Measurements from ENCODE around the gene STARD5. TPM values are rescaled to one million over a fixed set of nuclear protein-coding genes. Genes with fewer than 3 reads are reported as not detected.

Gene STARD5
- total and polyA plus RNA-seq, 2 experiments from 2014 or later, result 3.8 to 10.1 TPM

GRCh38 chr15:81309647-81310450 is 14.1 kb downstream of the STARD5 start:
- Histone ChIP-seq H3K36me3 (ENCODE audit: insufficient read depth) (no peaks in the 10 kb centered on the region), H3K4me2 (no peak overlapping the region), H3K27ac (ENCODE audit: low read depth) (no peak overlapping the region), H4K20me1 (replicated peaks; ENCODE audit: insufficient read depth) (no peaks in the 10 kb centered on the region; the same call in 1 of the 2 replicates), H2AFZ (no peak overlapping the region), H3F3A (replicated peaks; ENCODE audit: low read depth) (no peaks in the 10 kb centered on the region), H3K4me3 (no peak overlapping the region), H3K9me2 (ENCODE audit: insufficient read depth) (peaks cover 4% of the 10 kb centered on the region; the same call in 1 of the 2 replicates), H3K27me3 (ENCODE audit: insufficient read depth) (no peaks in the 10 kb centered on the region), H3K79me2 (replicated peaks; ENCODE audit: insufficient read depth) (no peaks in the 10 kb centered on the region), H3K4me1 (ENCODE audit: insufficient read depth) (no peaks in the 10 kb centered on the region)
- H3K27ac Mint-ChIP-seq, result no peak overlapping the region
- peaks cover 2% of the 10 kb centered on the region for H3K27me3 Mint-ChIP-seq (ENCODE audit: insufficient read depth, low read depth, poor library complexity)
- TF ChIP-seq ZNF462 (CRISPR knock-in tag; IDR thresholded peaks at IDR 0.05) (no peak), CTCF (conservative IDR thresholded peaks at IDR 0.05; ENCODE audit: low read depth in 2 of 2) (no peak), NANOG (IDR thresholded peaks at IDR 0.05; ENCODE audit: borderline replicate concordance) (no peak), STAT1 (IDR thresholded peaks at IDR 0.05; ENCODE audit: unreplicated experiment) (no peak), ETS1 (IDR thresholded peaks at IDR 0.05) (no peak), ZNF114 (CRISPR knock-in tag; IDR thresholded peaks at IDR 0.05) (no peak), ZNF331 (CRISPR knock-in tag; IDR thresholded peaks at IDR 0.05; ENCODE audit: low read depth) (no peak), JUNB (IDR thresholded peaks at IDR 0.05; ENCODE audit: unreplicated experiment) (no peak), EZH2phosphoT487 (IDR thresholded peaks at IDR 0.05; ENCODE audit: unreplicated experiment) (no peak), CREB1 (CRISPR knock-in tag; IDR thresholded peaks at IDR 0.05; ENCODE audit: low read depth) (no peak), EZH2 (IDR thresholded peaks at IDR 0.05; ENCODE audit: low read depth, unreplicated experiment) (no peak), POLR2AphosphoS5 (IDR thresholded peaks at IDR 0.05; ENCODE audit: low read depth) (no peak), REST (IDR thresholded peaks at IDR 0.05; ENCODE audit: unreplicated experiment) (no peak)
- no peaks in the 10 kb centered on the region for H3K4me1 Mint-ChIP-seq
- H3K9me3 Mint-ChIP-seq, result no peaks in the 10 kb centered on the region
- H3K36me3 Mint-ChIP-seq (ENCODE audit: low read depth), result peaks cover 13% of the 10 kb centered on the region
- DNase-seq (ENCODE audit: low spot score), result no peak
- no peak overlapping the region for H3K4me3 Mint-ChIP-seq
- no peak for ATAC-seq

Measured in GM23338 (cell line).